Measurements from ENCODE around the gene ALK.

Gene ALK

GRCh38 chr2:29426354-29426753 lies 495.0 kb downstream of the ALK start:
- Histone ChIP-seq H2BK12ac (ENCODE audit: low read length) (no peak overlapping the region), H3K4me1 (ENCODE audit: control insufficient read depth in 2 of 2, insufficient read depth in 1 of 2, low read depth in 1 of 2, low read length in 2 of 2) (peaks cover 3 to 8% of the 10 kb centered on the region in 2 donors), H3K4ac (ENCODE audit: low read length) (no peak overlapping the region), H4K91ac (ENCODE audit: low read depth, low read length, poor library complexity) (no peak overlapping the region), H2BK120ac (ENCODE audit: low read depth, low read length) (no peak overlapping the region), H3K79me1 (ENCODE audit: low read depth, low read length) (no peaks in the 10 kb centered on the region), H3K36me3 (replicated peaks in 1 of 2; ENCODE audit: control insufficient read depth in 2 of 2, insufficient read depth in 2 of 2, low read length in 2 of 2) (no peaks in the 10 kb centered on the region), H2AFZ (ENCODE audit: low read length) (no peak overlapping the region), H3K9me3 (replicated peaks in 1 of 2; ENCODE audit: control insufficient read depth in 2 of 2, insufficient read depth in 1 of 2, low read depth in 1 of 2, low read length in 2 of 2) (no peaks in the 10 kb centered on the region), H2BK5ac (ENCODE audit: low read length) (no peak overlapping the region), H3K4me2 (ENCODE audit: insufficient read depth, low read length, poor library complexity, severe bottlenecking) (no peak overlapping the region), H3K27ac (replicated peaks; ENCODE audit: low read length) (no peak overlapping the region), H3K18ac (ENCODE audit: low read length) (no peak overlapping the region), H3K4me3 (ENCODE audit: low read length in 2 of 2) (no peak overlapping the region), H3K27me3 (ENCODE audit: control insufficient read depth in 3 of 3, insufficient read depth in 3 of 3, low read depth in 1 of 3, low read length in 3 of 3) (no peaks in the 10 kb centered on the region), H3K23ac (ENCODE audit: low read depth, low read length, poor library complexity) (no peak overlapping the region), H2BK15ac (ENCODE audit: low read length) (no peak overlapping the region), H3K14ac (ENCODE audit: low read length) (no peak overlapping the region), H3K9ac (ENCODE audit: low read depth, low read length, poor library complexity) (no peak overlapping the region), H2AK5ac (ENCODE audit: low read depth, low read length) (no peak overlapping the region), H4K8ac (ENCODE audit: low read depth, low read length) (no peak overlapping the region)
- no peak for DNase-seq (ENCODE audit: low spot score)

- Histone ChIP-seq H2AFZ (ENCODE audit: low read length) (no peak overlapping the region), H3K27ac (replicated peaks; ENCODE audit: low read length) (no peak overlapping the region), H3K4me2 (ENCODE audit: insufficient read depth, low read length, poor library complexity, severe bottlenecking) (no peak overlapping the region), H2BK120ac (ENCODE audit: low read depth, low read length) (no peak overlapping the region), H2BK12ac (ENCODE audit: low read length) (no peak overlapping the region), H3K27me3 (ENCODE audit: control insufficient read depth in 3 of 3, insufficient read depth in 3 of 3, low read depth in 1 of 3, low read length in 3 of 3) (no peaks in the 10 kb centered on the region), H3K4me1 (ENCODE audit: control insufficient read depth in 2 of 2, insufficient read depth in 1 of 2, low read depth in 1 of 2, low read length in 2 of 2) (peaks cover 7 to 13% of the 10 kb centered on the region in 2 donors), H2AK5ac (ENCODE audit: low read depth, low read length) (no peak overlapping the region), H3K4me3 (ENCODE audit: low read length in 2 of 2) (no peak overlapping the region), H3K79me1 (ENCODE audit: low read depth, low read length) (no peaks in the 10 kb centered on the region), H3K23ac (ENCODE audit: low read depth, low read length, poor library complexity) (no peak overlapping the region), H3K4ac (ENCODE audit: low read length) (no peak overlapping the region), H3K14ac (ENCODE audit: low read length) (no peak overlapping the region), H2BK5ac (ENCODE audit: low read length) (no peak overlapping the region), H3K9me3 (replicated peaks in 1 of 2; ENCODE audit: control insufficient read depth in 2 of 2, insufficient read depth in 1 of 2, low read depth in 1 of 2, low read length in 2 of 2) (no peaks in the 10 kb centered on the region), H4K8ac (ENCODE audit: low read depth, low read length) (no peak overlapping the region), H4K91ac (ENCODE audit: low read depth, low read length, poor library complexity) (no peak overlapping the region), H2BK15ac (ENCODE audit: low read length) (no peak overlapping the region), H3K9ac (ENCODE audit: low read depth, low read length, poor library complexity) (no peak overlapping the region), H3K36me3 (replicated peaks in 1 of 2; ENCODE audit: control insufficient read depth in 2 of 2, insufficient read depth in 2 of 2, low read length in 2 of 2) (no peaks in the 10 kb centered on the region), H3K18ac (ENCODE audit: low read length) (no peak overlapping the region)
- no peak for DNase-seq (ENCODE audit: low spot score)
- WGBS, 2 donors (ENCODE audit: extremely low coverage in 2 of 2, insufficient read length in 2 of 2, insufficient replicate concordance in 1 of 2) = no CpG with 5 or more reads among the region's 1 CpG
Measured at GRCh38 chr2:29425866-29426265, 495.5 kb downstream of the ALK start.

GRCh38 chr2:29423061-29423666 lies 498.2 kb downstream of the ALK start:
- Histone ChIP-seq H3K79me1 (ENCODE audit: low read depth, low read length) (no peaks in the 10 kb centered on the region), H3K27me3 (ENCODE audit: control insufficient read depth in 3 of 3, insufficient read depth in 3 of 3, low read depth in 1 of 3, low read length in 3 of 3) (no peaks in the 10 kb centered on the region), H2BK12ac (ENCODE audit: low read length) (no peak overlapping the region), H3K9me3 (replicated peaks in 1 of 2; ENCODE audit: control insufficient read depth in 2 of 2, insufficient read depth in 1 of 2, low read depth in 1 of 2, low read length in 2 of 2) (no peaks in the 10 kb centered on the region), H2AFZ (ENCODE audit: low read length) (peak overlapping the region; percentile 32), H3K23ac (ENCODE audit: low read depth, low read length, poor library complexity) (no peak overlapping the region), H3K4ac (ENCODE audit: low read length) (no peak overlapping the region), H2BK120ac (ENCODE audit: low read depth, low read length) (no peak overlapping the region), H2AK5ac (ENCODE audit: low read depth, low read length) (no peak overlapping the region), H2BK15ac (ENCODE audit: low read length) (no peak overlapping the region), H3K14ac (ENCODE audit: low read length) (no peak overlapping the region), H3K4me3 (ENCODE audit: low read length in 2 of 2) (no peak overlapping the region), H3K4me2 (ENCODE audit: insufficient read depth, low read length, poor library complexity, severe bottlenecking) (no peak overlapping the region), H3K9ac (ENCODE audit: low read depth, low read length, poor library complexity) (no peak overlapping the region), H3K27ac (replicated peaks; ENCODE audit: low read length) (no peak overlapping the region), H3K36me3 (replicated peaks in 1 of 2; ENCODE audit: control insufficient read depth in 2 of 2, insufficient read depth in 2 of 2, low read length in 2 of 2) (no peaks in the 10 kb centered on the region), H3K18ac (ENCODE audit: low read length) (no peak overlapping the region), H2BK5ac (ENCODE audit: low read length) (no peak overlapping the region), H4K91ac (ENCODE audit: low read depth, low read length, poor library complexity) (no peak overlapping the region), H3K4me1 (ENCODE audit: control insufficient read depth in 2 of 2, insufficient read depth in 1 of 2, low read depth in 1 of 2, low read length in 2 of 2) (peaks cover 12 to 21% of the 10 kb centered on the region in 2 donors), H4K8ac (ENCODE audit: low read depth, low read length) (no peak overlapping the region)
- no peak for DNase-seq (ENCODE audit: low spot score)
- WGBS, 2 donors (ENCODE audit: extremely low coverage in 2 of 2, insufficient read length in 2 of 2, insufficient replicate concordance in 1 of 2) = no CpG with 5 or more reads among the region's 6 CpGs

- no peak overlapping the region for H2AK5ac ChIP-seq (ENCODE audit: low read depth, low read length)
- H3K4ac ChIP-seq (ENCODE audit: low read length) = no peak overlapping the region
- no peaks in the 10 kb centered on the region for H3K27me3 ChIP-seq (ENCODE audit: control insufficient read depth in 3 of 3, insufficient read depth in 3 of 3, low read depth in 1 of 3, low read length in 3 of 3)
- no peak overlapping the region for H3K27ac ChIP-seq (replicated peaks; ENCODE audit: low read length)
- H3K4me3 ChIP-seq (ENCODE audit: low read length in 2 of 2) = no peak overlapping the region
- H3K4me2 ChIP-seq (ENCODE audit: insufficient read depth, low read length, poor library complexity, severe bottlenecking) = no peak overlapping the region
- H2AFZ ChIP-seq (ENCODE audit: low read length) = peak overlapping the region; percentile 80
- H2BK5ac ChIP-seq (ENCODE audit: low read length) = no peak overlapping the region
- peaks cover 12 to 21% of the 10 kb centered on the region in 2 donors for H3K4me1 ChIP-seq (ENCODE audit: control insufficient read depth in 2 of 2, insufficient read depth in 1 of 2, low read depth in 1 of 2, low read length in 2 of 2)
- DNase-seq (ENCODE audit: low spot score) = no peak
- no peak overlapping the region for H3K14ac ChIP-seq (ENCODE audit: low read length)
- no peak overlapping the region for H3K23ac ChIP-seq (ENCODE audit: low read depth, low read length, poor library complexity)
- no peak overlapping the region for H3K9ac ChIP-seq (ENCODE audit: low read depth, low read length, poor library complexity)
- H2BK120ac ChIP-seq (ENCODE audit: low read depth, low read length) = no peak overlapping the region
- no peaks in the 10 kb centered on the region for H3K9me3 ChIP-seq (replicated peaks in 1 of 2; ENCODE audit: control insufficient read depth in 2 of 2, insufficient read depth in 1 of 2, low read depth in 1 of 2, low read length in 2 of 2)
- no peak overlapping the region for H4K8ac ChIP-seq (ENCODE audit: low read depth, low read length)
- H3K79me1 ChIP-seq (ENCODE audit: low read depth, low read length) = no peaks in the 10 kb centered on the region
- H3K36me3 ChIP-seq (replicated peaks in 1 of 2; ENCODE audit: control insufficient read depth in 2 of 2, insufficient read depth in 2 of 2, low read length in 2 of 2) = no peaks in the 10 kb centered on the region
- no peak overlapping the region for H3K18ac ChIP-seq (ENCODE audit: low read length)
- no peak overlapping the region for H4K91ac ChIP-seq (ENCODE audit: low read depth, low read length, poor library complexity)
- no peak overlapping the region for H2BK12ac ChIP-seq (ENCODE audit: low read length)
- WGBS, 2 donors (ENCODE audit: extremely low coverage in 2 of 2, insufficient read length in 2 of 2, insufficient replicate concordance in 1 of 2) = no CpG with 5 or more reads among the region's 12 CpGs
- H2BK15ac ChIP-seq (ENCODE audit: low read length) = no peak overlapping the region
Measured at GRCh38 chr2:29420999-29421782, 500.2 kb downstream of the ALK start.

Measured in neuronal stem cell (in vitro differentiated cells).